Activated T-cell treated with anti-CD3 and anti-CD28 coated beads, Interleukin-2, amount 50 U/mL, for 48 hours (primary cell): ENCODE results near the gene VTN.
"Not testable (repeated sequence)": the region's sequence is repeated elsewhere in the genome, so short reads cannot be mapped to it uniquely, and the experiment has no call there.

Experiments used
- DNase-seq, 2 experiments: peaks; one replicate each; pipeline ENCODE4 v3.0.0-alpha.2; 2020

Gene VTN

DNA sequence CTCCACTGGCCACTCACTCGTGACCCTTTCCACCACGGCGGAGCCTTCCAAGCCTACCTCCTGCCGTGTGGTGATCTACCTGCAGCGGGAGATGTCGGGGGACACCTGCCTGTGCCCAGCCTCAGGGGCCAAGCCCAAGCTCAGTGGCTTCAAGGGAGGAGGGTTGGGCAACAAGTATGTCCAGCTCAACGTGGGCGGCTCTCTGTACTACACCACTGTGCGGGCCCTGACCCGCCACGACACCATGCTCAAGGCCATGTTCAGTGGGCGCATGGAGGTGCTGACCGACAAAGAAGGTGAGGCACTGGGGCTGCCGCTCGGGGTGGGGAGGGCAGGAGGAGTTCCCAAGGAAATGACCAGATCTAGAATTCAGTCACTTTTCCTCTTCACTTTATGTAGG, 30.7 kb downstream of the VTN start:
- no peak for DNase-seq

GRCh38 chr17:28338769-28339212, 31.3 kb downstream of the VTN start:
- not testable (repeated sequence) for DNase-seq

DNA sequence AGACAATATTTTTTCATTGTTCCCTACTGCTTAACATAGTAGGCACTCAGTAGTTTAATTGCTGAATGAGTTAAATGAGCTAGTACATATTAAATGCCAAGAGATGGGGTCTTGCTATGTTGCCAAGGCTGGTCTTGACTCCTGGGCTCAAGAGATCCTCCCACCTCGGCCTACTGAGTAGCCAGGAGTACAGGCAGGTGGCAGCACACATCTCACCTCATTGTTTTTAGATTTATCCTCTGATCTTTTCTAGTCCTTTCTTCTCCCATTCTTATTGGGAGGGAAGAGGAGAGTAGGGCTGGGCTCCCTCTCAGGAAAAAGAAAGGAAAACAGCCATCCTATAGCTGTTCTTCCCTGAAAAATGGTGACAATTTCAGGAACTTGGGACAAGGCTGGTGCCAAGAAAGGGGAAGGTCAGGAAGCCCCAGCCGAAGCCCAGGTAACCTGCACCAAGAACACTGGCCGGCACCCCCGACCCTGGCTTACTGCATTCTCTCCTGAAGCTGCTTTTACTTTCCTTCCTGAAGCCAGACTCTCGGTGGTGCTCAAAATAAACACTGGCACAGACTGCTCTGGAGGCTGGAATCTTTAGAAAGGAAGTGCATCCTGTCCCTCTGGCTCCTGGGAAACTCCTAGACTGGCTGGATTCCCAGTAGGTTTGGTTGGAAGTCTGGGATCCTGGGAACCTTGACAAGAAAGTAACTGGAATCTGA, 31.9 kb downstream of the VTN start:
- no peak for DNase-seq

DNA sequence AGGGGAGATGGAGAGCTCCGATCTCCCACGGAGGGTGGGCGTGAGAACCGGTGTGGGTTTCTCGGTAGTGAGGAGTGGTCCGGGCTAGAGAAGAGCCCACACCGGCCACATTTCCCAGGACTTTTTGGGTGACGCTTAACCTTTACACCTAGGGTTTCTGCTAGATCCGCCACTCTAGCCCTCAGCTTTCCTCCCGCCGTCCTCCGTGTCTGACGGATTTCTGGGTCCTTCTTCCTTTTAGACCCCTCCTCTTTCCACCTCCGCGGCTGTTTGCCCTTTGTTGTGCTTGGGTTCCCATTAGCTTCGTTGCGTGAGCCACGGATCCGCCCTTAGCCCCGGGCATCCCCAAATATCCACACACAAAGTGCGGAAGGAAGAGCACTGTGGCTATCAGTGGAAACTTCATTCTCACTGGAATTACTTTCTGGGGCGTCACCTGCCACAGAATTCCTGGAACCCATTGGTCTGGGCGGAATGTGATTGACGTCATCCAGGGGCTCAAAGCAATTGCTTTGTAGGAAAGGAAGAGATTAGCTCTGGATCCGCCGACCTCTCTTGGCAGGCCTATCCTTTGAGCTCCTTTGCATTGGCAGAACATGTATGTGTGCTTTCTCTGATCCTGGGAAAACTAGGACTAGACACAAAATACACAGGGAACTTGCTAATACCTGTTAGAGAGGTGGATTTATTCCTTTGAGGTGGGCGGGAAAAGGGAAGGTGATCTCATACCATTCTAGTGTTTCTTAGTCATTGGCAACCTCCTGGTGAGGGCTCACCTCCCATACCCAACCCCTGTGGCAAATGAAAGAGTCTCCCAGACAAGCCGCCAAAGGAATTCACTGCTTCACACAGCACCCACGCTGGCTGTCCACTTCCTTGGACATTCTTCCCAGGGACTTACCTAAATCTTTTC, 33.9 kb downstream of the VTN start:
- peak in 1 of 2 experiments; percentile 43 for DNase-seq

- peak; percentile 96 to 97 for DNase-seq
Observed at GRCh38 chr17:28335201-28335958, 34.7 kb downstream of the VTN start, which contains the start of the genes IFT20 and TNFAIP1. Gene IFT20 (minus strand): TSS chr17:28335472. CDS start chr17:28331985, 3,487 bp downstream. Gene TNFAIP1 (plus strand): TSS chr17:28335761. CDS start chr17:28339522, 3,761 bp downstream.

DNA sequence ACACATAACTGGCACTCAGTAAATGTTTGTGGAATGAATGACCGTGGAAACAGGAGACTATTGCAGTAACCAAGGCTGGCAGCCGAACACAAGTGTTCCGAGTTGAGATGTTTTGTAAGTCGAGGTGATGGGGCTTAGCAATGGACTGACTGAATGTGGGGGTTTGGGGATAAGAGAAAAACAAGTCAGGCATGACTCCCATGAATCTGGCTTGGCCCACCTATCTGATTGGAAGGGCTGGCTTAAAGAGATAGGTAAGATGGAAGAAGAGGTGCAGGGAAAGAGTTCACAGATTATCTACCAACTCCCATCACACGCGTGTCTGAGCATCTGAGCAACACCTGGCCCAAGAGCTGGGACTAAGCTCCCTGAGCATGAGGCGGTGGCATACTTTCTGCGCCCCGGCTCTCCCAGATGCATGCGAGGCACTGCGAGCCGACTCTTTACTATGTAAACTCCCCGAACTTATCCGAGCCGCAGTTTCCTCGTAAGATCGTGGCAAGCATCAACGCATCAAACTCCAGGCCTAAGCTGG, 35.4 kb downstream of the VTN start:
- DNase-seq: no peak

- DNase-seq: no peak
Observed at GRCh38 chr17:28334171-28334570, 35.9 kb downstream of the VTN start.

DNA sequence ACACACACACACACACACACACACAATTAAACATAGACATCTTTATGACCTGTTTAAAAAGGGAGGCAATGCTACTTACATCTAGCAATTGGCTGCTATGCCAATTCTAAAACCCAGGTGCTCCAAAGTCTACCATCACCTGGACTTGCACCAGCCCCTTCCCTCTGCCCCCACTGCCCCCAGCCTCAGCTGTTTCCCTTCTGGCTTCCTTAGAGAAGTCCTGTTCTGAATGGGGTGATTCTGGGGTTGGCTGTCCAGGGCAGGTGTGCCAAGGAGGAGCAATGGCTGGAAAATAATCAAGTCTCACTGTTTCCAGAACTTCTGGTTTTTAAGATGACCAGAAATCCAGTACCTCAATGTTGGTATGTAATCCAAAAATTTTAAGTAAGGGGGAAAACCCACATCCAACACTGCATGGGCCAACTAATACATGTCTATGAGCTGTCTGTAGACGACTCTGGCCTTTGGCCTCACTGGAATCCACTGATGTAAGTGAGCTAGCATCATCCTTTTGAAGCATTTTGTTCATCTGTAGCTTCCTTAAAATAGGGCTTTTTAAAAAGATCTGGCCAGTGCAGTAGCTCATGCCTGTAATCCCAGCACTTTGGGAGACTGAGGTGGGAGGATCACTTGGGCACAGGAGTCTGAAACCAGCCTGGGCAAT, 36.9 kb downstream of the VTN start:
- DNase-seq: no peak

- DNase-seq: no peak
Observed at GRCh38 chr17:28331891-28332420, 38.2 kb downstream of the VTN start.

GRCh38 chr17:28330671-28331070, 39.4 kb downstream of the VTN start:
- no peak for DNase-seq

DNA sequence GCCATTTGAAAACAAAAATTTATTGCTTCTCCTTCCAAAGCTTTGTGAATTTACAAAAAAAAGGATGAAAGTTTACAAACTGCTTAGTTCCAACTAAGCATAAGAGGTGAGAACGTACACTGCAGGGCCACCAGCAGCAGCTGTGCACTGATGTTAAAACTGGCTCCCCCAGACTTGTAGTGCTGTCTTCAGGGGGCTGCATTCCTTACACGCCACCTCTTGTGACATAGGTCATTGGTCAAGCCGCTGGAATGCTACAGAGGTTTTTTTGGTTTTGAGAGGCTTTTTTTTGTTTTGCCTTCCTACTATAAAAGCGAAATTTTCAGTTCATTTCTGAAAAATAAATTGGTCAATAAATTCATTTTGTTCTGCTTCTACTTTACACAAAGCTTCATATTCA, 41.8 kb downstream of the VTN start:
- DNase-seq: no peak

DNA sequence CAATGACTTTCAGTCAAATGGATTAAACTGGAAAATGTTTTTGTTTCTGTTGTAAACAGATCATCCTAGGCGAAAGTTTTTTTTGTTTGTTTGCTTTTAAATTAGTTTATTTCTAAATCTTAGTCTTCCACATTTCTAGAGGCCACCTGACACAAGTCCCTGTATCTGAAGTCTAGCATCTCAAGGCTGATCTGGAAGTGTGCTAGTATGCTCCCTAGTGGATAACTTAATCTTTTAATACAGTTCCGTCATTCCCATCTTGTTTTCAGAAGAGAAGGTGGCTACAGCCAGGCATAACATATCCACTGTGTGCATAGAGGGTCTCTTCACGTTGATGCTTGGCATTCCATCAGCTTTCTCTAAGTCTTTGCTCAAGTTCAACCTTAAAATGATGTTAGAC, 42.4 kb downstream of the VTN start:
- peak in 1 of 2 experiments; percentile 5 for DNase-seq

GRCh38 chr17:28327031-28327607, 43.0 kb downstream of the VTN start:
- DNase-seq: peak; percentile 54 to 57

- DNase-seq: peak; percentile 12 to 14
Observed at GRCh38 chr17:28326114-28326513, 44.0 kb downstream of the VTN start.

DNA sequence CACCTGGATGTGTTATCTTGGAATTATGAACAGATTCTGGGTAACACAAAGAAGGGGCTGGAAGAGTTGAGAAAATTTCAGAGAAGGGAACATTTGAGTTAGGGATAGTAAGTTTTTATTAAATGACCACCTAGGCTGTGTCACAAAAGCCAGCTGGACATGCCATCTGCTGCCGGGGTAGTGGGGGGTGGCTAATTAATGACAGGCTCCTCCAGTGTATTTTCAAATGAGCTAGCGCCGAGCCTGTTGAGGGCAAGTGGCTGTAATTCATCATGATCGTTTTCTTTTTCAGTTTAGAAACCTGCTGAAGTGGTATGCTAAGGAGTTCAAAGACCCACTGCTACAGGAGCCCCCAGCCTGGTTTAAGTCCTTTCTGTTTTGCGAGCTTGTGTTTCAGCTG, 44.9 kb downstream of the VTN start:
- no peak for DNase-seq

- no peak for DNase-seq
Observed at GRCh38 chr17:28324781-28325180, 45.3 kb downstream of the VTN start.

DNA sequence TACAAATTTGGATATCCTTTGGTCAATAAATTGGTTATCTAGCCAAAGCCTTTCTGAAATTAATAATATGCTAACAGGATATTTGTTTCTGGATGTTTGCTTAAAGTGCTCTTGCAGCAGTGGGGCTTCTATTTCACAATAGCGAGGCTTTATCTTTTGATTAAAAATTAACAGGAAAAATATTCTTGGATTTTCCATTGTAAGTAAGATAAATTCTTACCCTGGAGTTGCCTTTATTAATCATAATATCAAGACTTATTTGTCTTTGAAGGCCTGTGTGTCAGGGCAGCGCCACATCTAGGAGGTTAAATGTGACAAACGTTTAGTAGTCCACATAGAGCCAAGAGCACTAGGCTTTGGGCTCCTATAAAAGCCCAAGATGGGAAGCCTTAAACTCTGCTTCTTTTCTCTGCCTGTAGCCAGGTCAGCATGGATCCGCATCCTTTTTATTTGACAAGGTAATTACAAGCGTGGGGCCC, 45.8 kb downstream of the VTN start:
- no peak for DNase-seq

DNA sequence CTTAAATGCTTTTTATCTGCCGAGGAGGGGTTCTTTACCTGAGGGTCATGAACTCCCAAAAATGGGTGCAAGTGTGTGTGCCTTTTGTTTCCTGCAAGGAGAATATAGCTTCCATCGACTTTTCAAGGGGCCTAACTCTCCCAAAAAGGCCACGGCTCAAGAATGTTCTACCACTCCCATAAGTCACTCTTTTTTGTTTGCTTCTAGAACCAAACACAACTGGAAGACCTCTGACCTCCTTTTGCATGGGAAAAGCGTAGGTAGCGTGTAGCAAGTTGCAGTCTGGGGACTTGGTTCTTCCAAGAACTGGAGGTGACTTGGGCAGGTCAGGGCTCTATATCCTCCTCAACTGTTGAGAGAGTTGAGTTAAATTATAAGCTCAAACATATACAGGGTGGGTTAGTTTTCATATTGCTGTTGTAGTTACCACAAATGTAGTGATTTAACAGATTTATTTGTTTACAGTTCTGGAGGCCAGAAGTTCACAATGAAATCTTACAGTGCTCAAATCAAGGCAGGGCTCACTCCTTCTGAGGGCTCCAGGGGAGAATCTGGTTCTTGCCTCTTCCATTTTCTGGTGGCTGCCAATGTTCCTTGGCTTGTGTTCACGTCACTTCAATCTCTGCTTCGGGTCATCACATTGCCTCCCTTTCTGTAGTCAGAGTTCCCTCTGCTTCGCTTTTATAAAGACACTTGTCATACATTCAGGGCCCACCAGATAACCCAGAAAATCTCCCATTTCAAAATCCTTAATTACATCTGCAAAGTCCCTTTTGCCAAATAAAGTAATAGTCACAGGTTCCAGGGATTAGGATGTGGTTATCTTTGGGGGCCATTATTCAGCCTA, 49.7 kb downstream of the VTN start:
- no peak for DNase-seq

GRCh38 chr17:28319598-28319935, 50.5 kb downstream of the VTN start:
- no peak for DNase-seq
